ENCODE measurements around the gene CENPB.

DNA sequence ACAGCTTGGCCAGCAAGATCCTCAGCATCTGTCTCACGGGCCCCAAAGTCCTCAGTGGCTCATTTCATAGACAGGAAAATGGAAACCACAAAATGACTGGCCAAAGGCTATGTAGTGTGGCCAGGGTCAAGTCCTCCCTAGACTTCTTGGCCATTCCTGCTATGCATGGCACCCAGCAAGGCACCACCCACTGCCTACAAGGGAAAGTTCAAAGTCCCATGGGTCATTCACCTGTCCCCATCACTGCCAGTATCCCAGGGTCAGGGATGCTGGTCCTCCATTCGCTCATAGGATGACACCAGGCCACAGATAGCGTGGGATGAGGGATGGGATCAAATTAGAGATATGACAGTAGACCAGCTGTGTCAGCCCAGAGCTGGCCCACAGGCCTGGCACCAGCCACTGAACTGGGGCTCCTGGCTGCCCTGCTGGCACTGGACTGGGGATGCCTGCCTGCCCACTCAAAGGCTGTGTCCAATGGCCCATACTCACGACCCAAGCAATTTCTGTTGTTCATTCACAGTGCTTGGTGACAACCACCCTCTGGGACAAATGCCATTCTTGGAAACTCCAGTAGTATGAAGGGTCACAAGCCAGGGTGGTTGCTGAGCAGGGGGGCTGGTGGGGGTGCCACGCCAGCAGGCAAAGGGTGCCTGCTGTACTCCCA is 30.6 kb downstream of the CENPB start:
- TF ChIP-seq POLR2A (IDR thresholded peaks at IDR 0.05) (no peak), CTCF (IDR thresholded peaks at IDR 0.05) (no peak)
